SK-N-SH (cell line): Measurements from ENCODE around the gene RAPGEF3. TPM values are rescaled to one million over a fixed set of nuclear protein-coding genes. Genes with fewer than 3 reads are reported as not detected.
A peak's percentile ranks its signal among the peaks of the same experiment; 100 is the strongest.

Experiments
- CTCF ChIA-PET: fragments of 300-600, 350-600 bp; formaldehyde crosslinking; extraction: SDS; loops from one replicate; lab custom pipeline; 2021; lab: Yijun Ruan, JAX
- POLR2A ChIA-PET: fragments of 350-600 bp; sonication (Branson Sonifier 250); formaldehyde crosslinking; extraction: SDS; loops from one replicate; lab custom pipeline; 2020; ENCODE audit warnings: antibody characterized with exemption, inconsistent platforms; lab: Yijun Ruan, JAX
- DNase-seq: peaks from one replicate; pipeline ENCODE4 v3.0.0; 2012
- H2AFZ ChIP-seq: fragments of 200-600 bp; sonication (generic); 2 replicates; pipeline ENCODE4 v1.8.1; 2016; ENCODE audit warnings: antibody characterized with exemption, mild to moderate bottlenecking, low read depth
- H3F3A ChIP-seq: fragments of 200-600 bp; sonication (generic); replicated peaks from 2 replicates; pipeline ENCODE3; 2016; ENCODE audit warnings: antibody characterized with exemption, mild to moderate bottlenecking; ENCODE audit not compliant: insufficient read depth
- H3K27ac ChIP-seq, 2 experiments: fragments of 200-500 bp in 1 of 2; fragments of 200-600 bp in 1 of 2; sonication (Bioruptor generic) in 1 of 2; sonication (generic), shearing (Covaris generic) in 1 of 2; 2 replicates each; pipeline versions ENCODE4 v1.5.1 to v1.6.1; 2014 to 2016; ENCODE audit warnings: low read depth in 2 of 2, inconsistent platforms in 1 of 2, low read length in 1 of 2, mild to moderate bottlenecking in 1 of 2, mixed read lengths in 1 of 2
- H3K27me3 ChIP-seq: fragments of 200-600 bp; sonication (generic), shearing (Covaris generic); 2 replicates; pipeline ENCODE4 v1.6.1; 2016; ENCODE audit warnings: mixed run types; ENCODE audit not compliant: insufficient read depth
- H3K36me3 ChIP-seq, 2 experiments: fragments of 200-500 bp in 1 of 2; fragments of 200-600 bp in 1 of 2; sonication (Bioruptor generic) in 1 of 2; sonication (generic) in 1 of 2; replicated peaks in 1 of 2; 2 replicates each; pipeline versions ENCODE3 to v1.5.1; 2014 to 2016; ENCODE audit warnings: low read length in 1 of 2, mild to moderate bottlenecking in 1 of 2; ENCODE audit not compliant: insufficient read depth in 2 of 2, control insufficient read depth in 1 of 2
- H3K4me1 ChIP-seq, 2 experiments: fragments of 200-500 bp in 1 of 2; fragments of 200-600 bp in 1 of 2; sonication (Bioruptor generic) in 1 of 2; sonication (generic), shearing (Covaris generic) in 1 of 2; 2 replicates each; pipeline versions ENCODE4 v1.5.1 to v1.6.1; 2014 to 2016; ENCODE audit warnings: low read depth in 1 of 2, low read length in 1 of 2, mixed run types in 1 of 2; ENCODE audit not compliant: insufficient read depth in 2 of 2, control insufficient read depth in 1 of 2
- H3K4me2 ChIP-seq: fragments of 200-600 bp; sonication (generic), shearing (Covaris generic); 2 replicates; pipeline ENCODE4 v1.6.1; 2017; ENCODE audit warnings: mixed run types
- H3K4me3 ChIP-seq, 2 experiments: fragments of 200-500 bp in 1 of 2; fragments of 200-600 bp in 1 of 2; sonication (Bioruptor generic) in 1 of 2; sonication (generic), shearing (Covaris generic) in 1 of 2; 2 replicates each; pipeline versions ENCODE4 v1.5.1 to v1.8.1; 2014 to 2016; ENCODE audit warnings: low read depth in 2 of 2, inconsistent platforms in 1 of 2, low read length in 1 of 2, mild to moderate bottlenecking in 1 of 2, mixed read lengths in 1 of 2, moderate library complexity in 1 of 2
- H3K79me2 ChIP-seq: fragments of 200-600 bp; sonication (generic); 2 replicates; pipeline ENCODE4 v1.8.1; 2017; ENCODE audit warnings: mild to moderate bottlenecking; ENCODE audit not compliant: insufficient read depth
- H3K9ac ChIP-seq: fragments of 200-600 bp; sonication (generic); 2 replicates; pipeline ENCODE4 v1.6.1; 2017; ENCODE audit warnings: mixed run types
- H3K9me2 ChIP-seq: fragments of 200-600 bp; sonication (generic); 2 replicates; pipeline ENCODE4 v1.6.1; 2017; ENCODE audit warnings: mixed run types
- H3K9me3 ChIP-seq: fragments of 200-600 bp; sonication (generic); 2 replicates; pipeline ENCODE4 v1.6.1; 2017; ENCODE audit warnings: mixed run types, mild to moderate bottlenecking, moderate library complexity
- H4K20me1 ChIP-seq: fragments of 200-600 bp; sonication (generic); 2 replicates; pipeline ENCODE4 v1.6.1; 2017; ENCODE audit warnings: mild to moderate bottlenecking, mixed run types; ENCODE audit not compliant: insufficient read depth
- CHD2 ChIP-seq: fragments of 150-350 bp; IDR thresholded peaks from 2 replicates; pipeline ENCODE4 v1.6.1; 2018; ENCODE audit warnings: low read length; ENCODE audit not compliant: partially characterized antibody
- EP300 ChIP-seq, 2 experiments: IDR thresholded peaks; 2 replicates each; pipeline versions ENCODE4 v1.4.0 to v1.6.1; 2012; ENCODE audit warnings: borderline replicate concordance in 1 of 2, low read depth in 1 of 2, low read length in 1 of 2
- FOXM1 ChIP-seq: IDR thresholded peaks from 2 replicates; pipeline ENCODE4 v1.4.0; 2012; ENCODE audit warnings: low read depth, mild to moderate bottlenecking
- GATA2 ChIP-seq: sonication (generic); formaldehyde crosslinking; IDR thresholded peaks from 2 replicates; pipeline ENCODE4 v1.5.0; 2020; ENCODE audit warnings: mild to moderate bottlenecking, missing genetic modification reagents
- JUND ChIP-seq: IDR thresholded peaks from 2 replicates; pipeline ENCODE4 v1.4.0; 2012
- NFIC ChIP-seq: IDR thresholded peaks from 2 replicates; pipeline ENCODE4 v1.4.0; 2012; ENCODE audit warnings: borderline replicate concordance
- NRF1 ChIP-seq: IDR thresholded peaks from 2 replicates; pipeline ENCODE4 v1.6.1; 2012; ENCODE audit warnings: low read depth, mild to moderate bottlenecking, low read length
- RCOR1 ChIP-seq: fragments of 150-350 bp; IDR thresholded peaks from 2 replicates; pipeline ENCODE4 v1.6.1; 2017; ENCODE audit warnings: antibody characterized with exemption, low read length
- RXRA ChIP-seq: IDR thresholded peaks from 2 replicates; pipeline ENCODE4 v1.4.0; 2012; ENCODE audit warnings: low read depth, mild to moderate bottlenecking, borderline replicate concordance
- SMC3 ChIP-seq: IDR thresholded peaks from 2 replicates; pipeline ENCODE4 v1.6.1; 2012; ENCODE audit warnings: low read depth, low read length, improper control_type of control experiment
- YY1 ChIP-seq: IDR thresholded peaks from 2 replicates; pipeline ENCODE4 v1.4.0; 2012; ENCODE audit warnings: low read depth, mild to moderate bottlenecking
- WGBS: methylation state at CpG from one replicate; pipeline ENCODE4 v1.1.6; 2017; ENCODE audit warnings: low lambda C conversion rate; 5-methylcytosine and 5-hydroxymethylcytosine counted together
- polyA plus RNA-seq, 3 experiments: library from polyadenylated mRNA; depleted of rRNA; stranded (reverse); fragments of >200 nt; gene quantifications; 2 replicates each; pipeline ENCODE4 v1.2.3, GENCODE V29; 2012
- TF ChIP-seq, protein P1 (sequence below): IDR thresholded peaks from 2 replicates; pipeline ENCODE4 v1.6.1; 2012; ENCODE audit warnings: mild to moderate bottlenecking, low read depth, low read length, moderate library complexity
- TF ChIP-seq, protein P2 (sequence below): IDR thresholded peaks from 2 replicates; pipeline ENCODE4; 2012
- TF ChIP-seq, protein P3 (sequence below): fragments of 150-350 bp; IDR thresholded peaks from 2 replicates; pipeline ENCODE4 v1.6.1; 2016; ENCODE audit warnings: mild to moderate bottlenecking, low read depth, low read length
- TF ChIP-seq, protein P4 (sequence below): IDR thresholded peaks from 2 replicates; pipeline ENCODE4 v1.4.0; 2012; ENCODE audit warnings: low read depth
- TF ChIP-seq, protein P5 (sequence below): IDR thresholded peaks from 2 replicates; pipeline ENCODE4 v1.4.0; 2012; ENCODE audit warnings: low read depth, borderline replicate concordance
- TF ChIP-seq, protein P6 (sequence below): IDR thresholded peaks from 2 replicates; pipeline ENCODE4 v1.4.0; 2012; ENCODE audit warnings: low read depth, borderline replicate concordance

The RAPGEF3 gene
- polyA plus RNA-seq, 1 of the 3 experiments (the other 2 are of a cell fraction): 0.90 TPM

DNA sequence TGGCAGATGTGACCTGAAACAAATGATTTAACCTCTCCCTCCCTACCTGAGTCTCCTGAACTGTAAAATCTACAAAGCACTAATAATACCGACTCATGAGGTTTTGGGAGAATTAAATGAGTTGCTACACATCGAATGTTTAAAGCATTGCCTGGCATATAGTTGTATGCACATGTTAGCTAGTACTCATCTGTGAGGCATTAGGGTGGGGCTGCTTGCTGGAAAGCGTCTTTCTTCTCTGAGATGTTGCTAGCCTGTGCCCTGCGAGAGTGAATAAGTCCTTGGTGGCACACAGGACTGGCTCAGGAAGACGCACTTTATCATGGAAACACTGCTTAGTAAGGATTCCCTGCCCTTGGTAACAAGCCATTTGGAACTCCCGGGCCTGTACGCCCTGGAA is 6.1 kb downstream of the RAPGEF3 start (continued):
- TF ChIP-seq, protein P1, sequence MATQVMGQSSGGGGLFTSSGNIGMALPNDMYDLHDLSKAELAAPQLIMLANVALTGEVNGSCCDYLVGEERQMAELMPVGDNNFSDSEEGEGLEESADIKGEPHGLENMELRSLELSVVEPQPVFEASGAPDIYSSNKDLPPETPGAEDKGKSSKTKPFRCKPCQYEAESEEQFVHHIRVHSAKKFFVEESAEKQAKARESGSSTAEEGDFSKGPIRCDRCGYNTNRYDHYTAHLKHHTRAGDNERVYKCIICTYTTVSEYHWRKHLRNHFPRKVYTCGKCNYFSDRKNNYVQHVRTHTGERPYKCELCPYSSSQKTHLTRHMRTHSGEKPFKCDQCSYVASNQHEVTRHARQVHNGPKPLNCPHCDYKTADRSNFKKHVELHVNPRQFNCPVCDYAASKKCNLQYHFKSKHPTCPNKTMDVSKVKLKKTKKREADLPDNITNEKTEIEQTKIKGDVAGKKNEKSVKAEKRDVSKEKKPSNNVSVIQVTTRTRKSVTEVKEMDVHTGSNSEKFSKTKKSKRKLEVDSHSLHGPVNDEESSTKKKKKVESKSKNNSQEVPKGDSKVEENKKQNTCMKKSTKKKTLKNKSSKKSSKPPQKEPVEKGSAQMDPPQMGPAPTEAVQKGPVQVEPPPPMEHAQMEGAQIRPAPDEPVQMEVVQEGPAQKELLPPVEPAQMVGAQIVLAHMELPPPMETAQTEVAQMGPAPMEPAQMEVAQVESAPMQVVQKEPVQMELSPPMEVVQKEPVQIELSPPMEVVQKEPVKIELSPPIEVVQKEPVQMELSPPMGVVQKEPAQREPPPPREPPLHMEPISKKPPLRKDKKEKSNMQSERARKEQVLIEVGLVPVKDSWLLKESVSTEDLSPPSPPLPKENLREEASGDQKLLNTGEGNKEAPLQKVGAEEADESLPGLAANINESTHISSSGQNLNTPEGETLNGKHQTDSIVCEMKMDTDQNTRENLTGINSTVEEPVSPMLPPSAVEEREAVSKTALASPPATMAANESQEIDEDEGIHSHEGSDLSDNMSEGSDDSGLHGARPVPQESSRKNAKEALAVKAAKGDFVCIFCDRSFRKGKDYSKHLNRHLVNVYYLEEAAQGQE: no peak
- TF ChIP-seq, protein P2, sequence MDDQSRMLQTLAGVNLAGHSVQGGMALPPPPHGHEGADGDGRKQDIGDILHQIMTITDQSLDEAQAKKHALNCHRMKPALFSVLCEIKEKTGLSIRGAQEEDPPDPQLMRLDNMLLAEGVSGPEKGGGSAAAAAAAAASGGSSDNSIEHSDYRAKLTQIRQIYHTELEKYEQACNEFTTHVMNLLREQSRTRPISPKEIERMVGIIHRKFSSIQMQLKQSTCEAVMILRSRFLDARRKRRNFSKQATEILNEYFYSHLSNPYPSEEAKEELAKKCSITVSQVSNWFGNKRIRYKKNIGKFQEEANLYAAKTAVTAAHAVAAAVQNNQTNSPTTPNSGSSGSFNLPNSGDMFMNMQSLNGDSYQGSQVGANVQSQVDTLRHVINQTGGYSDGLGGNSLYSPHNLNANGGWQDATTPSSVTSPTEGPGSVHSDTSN: no peak
- TF ChIP-seq, protein P3, sequence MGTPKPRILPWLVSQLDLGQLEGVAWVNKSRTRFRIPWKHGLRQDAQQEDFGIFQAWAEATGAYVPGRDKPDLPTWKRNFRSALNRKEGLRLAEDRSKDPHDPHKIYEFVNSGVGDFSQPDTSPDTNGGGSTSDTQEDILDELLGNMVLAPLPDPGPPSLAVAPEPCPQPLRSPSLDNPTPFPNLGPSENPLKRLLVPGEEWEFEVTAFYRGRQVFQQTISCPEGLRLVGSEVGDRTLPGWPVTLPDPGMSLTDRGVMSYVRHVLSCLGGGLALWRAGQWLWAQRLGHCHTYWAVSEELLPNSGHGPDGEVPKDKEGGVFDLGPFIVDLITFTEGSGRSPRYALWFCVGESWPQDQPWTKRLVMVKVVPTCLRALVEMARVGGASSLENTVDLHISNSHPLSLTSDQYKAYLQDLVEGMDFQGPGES: no peak
- TF ChIP-seq, protein P4, sequence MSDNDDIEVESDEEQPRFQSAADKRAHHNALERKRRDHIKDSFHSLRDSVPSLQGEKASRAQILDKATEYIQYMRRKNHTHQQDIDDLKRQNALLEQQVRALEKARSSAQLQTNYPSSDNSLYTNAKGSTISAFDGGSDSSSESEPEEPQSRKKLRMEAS: no peak
- TF ChIP-seq YY1 (no peak), JUND (no peak)

DNA sequence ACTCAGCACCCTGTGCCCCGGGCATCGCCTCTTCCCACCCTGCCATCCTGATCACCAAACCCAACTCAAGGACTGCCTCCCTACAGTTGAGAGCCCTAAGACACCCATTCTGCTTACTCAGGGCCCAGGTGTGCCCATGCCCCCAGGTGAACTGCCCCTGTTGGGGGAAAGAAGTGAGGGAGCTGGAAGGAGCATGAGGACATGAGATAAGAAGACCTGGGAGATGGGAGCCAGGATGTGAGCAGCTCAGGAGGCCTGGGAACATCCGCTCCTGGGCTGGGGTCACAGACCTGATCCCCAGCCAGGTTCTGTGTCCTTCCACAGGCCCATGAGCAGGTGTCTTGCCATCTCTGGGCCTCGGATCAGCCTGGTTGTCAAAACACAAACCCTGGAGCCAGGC is 6.6 kb downstream of the RAPGEF3 start:
- Histone ChIP-seq H3K27ac (no peak overlapping the region), H3K4me1 (peaks cover 12 to 49% of the 10 kb centered on the region in 2 experiments; a peak in 3 of 4 replicates), H3K4me2 (no peak overlapping the region), H3K9ac (no peak overlapping the region), H3K9me3 (no peaks in the 10 kb centered on the region), H3K27me3 (no peaks in the 10 kb centered on the region), H2AFZ (no peak overlapping the region), H4K20me1 (no peaks in the 10 kb centered on the region), H3K9me2 (no peaks in the 10 kb centered on the region), H3F3A (no peaks in the 10 kb centered on the region), H3K4me3 (no peak overlapping the region), H3K36me3 (no peaks in the 10 kb centered on the region), H3K79me2 (no peaks in the 10 kb centered on the region)
- TF ChIP-seq YY1 (no peak), SMC3 (no peak), EP300 (IDR thresholded peaks at IDR 0.05; ENCODE audit: borderline replicate concordance in 1 of 2, low read depth in 1 of 2, low read length in 1 of 2) (no peak), RXRA (no peak), RCOR1 (no peak), NFIC (no peak), GATA2 (CRISPR knock-in tag) (no peak), CHD2 (no peak), NRF1 (no peak), FOXM1 (no peak), JUND (no peak)
- TF ChIP-seq, protein P5, sequence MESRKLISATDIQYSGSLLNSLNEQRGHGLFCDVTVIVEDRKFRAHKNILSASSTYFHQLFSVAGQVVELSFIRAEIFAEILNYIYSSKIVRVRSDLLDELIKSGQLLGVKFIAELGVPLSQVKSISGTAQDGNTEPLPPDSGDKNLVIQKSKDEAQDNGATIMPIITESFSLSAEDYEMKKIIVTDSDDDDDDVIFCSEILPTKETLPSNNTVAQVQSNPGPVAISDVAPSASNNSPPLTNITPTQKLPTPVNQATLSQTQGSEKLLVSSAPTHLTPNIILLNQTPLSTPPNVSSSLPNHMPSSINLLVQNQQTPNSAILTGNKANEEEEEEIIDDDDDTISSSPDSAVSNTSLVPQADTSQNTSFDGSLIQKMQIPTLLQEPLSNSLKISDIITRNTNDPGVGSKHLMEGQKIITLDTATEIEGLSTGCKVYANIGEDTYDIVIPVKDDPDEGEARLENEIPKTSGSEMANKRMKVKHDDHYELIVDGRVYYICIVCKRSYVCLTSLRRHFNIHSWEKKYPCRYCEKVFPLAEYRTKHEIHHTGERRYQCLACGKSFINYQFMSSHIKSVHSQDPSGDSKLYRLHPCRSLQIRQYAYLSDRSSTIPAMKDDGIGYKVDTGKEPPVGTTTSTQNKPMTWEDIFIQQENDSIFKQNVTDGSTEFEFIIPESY: no peak
- TF ChIP-seq, protein P6, sequence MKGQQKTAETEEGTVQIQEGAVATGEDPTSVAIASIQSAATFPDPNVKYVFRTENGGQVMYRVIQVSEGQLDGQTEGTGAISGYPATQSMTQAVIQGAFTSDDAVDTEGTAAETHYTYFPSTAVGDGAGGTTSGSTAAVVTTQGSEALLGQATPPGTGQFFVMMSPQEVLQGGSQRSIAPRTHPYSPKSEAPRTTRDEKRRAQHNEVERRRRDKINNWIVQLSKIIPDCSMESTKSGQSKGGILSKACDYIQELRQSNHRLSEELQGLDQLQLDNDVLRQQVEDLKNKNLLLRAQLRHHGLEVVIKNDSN: no peak
- WGBS: 90% methylated on average over 3 of the region's 4 CpGs
- CTCF ChIA-PET: interaction anchor here (2.2 to 18.0 kb wide), 5 partner anchors 10 to 86 kb away, joined by 7 to 435 read pairs (median 17); partner anchors contain the start of gene SLC48A1
- DNase-seq: peak; percentile 17
- POLR2A ChIA-PET: interaction anchor here (1.0 kb wide), 1 partner anchor 10 kb away, joined by 3 read pairs; no protein-coding TSS in a partner anchor
